Sigmoid colon (tissue), 7 donors: ENCODE results near the gene STOX2. TPM values are rescaled to one million over a fixed set of nuclear protein-coding genes. Genes with fewer than 3 reads are reported as not detected.

Experiments
- DNase-seq: peaks from one replicate; pipeline ENCODE4 v3.0.0-alpha.2; 2019
- H3K27ac ChIP-seq, 4 donors: fragments of 200-600 bp; sonication (generic); one replicate each; pipeline ENCODE4 v1.5.1; 2016 to 2019; ENCODE audit warnings: mild to moderate bottlenecking in 1 of 4
- H3K27me3 ChIP-seq, 3 donors: fragments of 200-600 bp; sonication (generic); one replicate each; pipeline ENCODE4 v1.5.1; 2019; ENCODE audit warnings: mild to moderate bottlenecking in 1 of 3
- H3K36me3 ChIP-seq, 4 donors: fragments of 200-600 bp; sonication (generic); one replicate each; pipeline ENCODE4 v1.5.1; 2016 to 2019
- H3K4me1 ChIP-seq, 4 donors: fragments of 200-600 bp; sonication (generic); one replicate each; pipeline ENCODE4 v1.5.1; 2017 to 2019
- H3K4me3 ChIP-seq, 4 donors: fragments of 200-600 bp; sonication (generic); one replicate each; pipeline ENCODE4 v1.5.1; 2017 to 2019; ENCODE audit warnings: mild to moderate bottlenecking in 2 of 4, moderate library complexity in 1 of 4
- H3K9me3 ChIP-seq, 4 donors: fragments of 200-600 bp in 3 of 4; sonication (generic) in 3 of 4; one replicate each; pipeline versions ENCODE4 v1.5.1 to v1.6.1; 2013 to 2019
- CTCF ChIP-seq, 4 experiments: fragments of 450-650 bp in 3 of 4; fragments of 200-600 bp in 1 of 4; IDR thresholded peaks; one replicate each; pipeline ENCODE4 v1.5.1; 2016 to 2019; ENCODE audit warnings: antibody characterized with exemption in 4 of 4, mild to moderate bottlenecking in 3 of 4, moderate library complexity in 2 of 4
- EP300 ChIP-seq, 4 donors: sonication (generic); formaldehyde crosslinking; IDR thresholded peaks; one replicate each; pipeline ENCODE4 v1.6.1; 2017; ENCODE audit warnings: antibody characterized with exemption in 4 of 4
- POLR2A ChIP-seq, 2 donors: fragments of 450-650 bp; IDR thresholded peaks; one replicate each; pipeline ENCODE4 v1.6.1; 2016; ENCODE audit warnings: antibody characterized with exemption in 2 of 2, mild to moderate bottlenecking in 2 of 2, moderate library complexity in 2 of 2
- POLR2AphosphoS5 ChIP-seq, 4 donors: sonication (generic); formaldehyde crosslinking; IDR thresholded peaks; one replicate each; pipeline ENCODE4 v1.6.1; 2017; ENCODE audit warnings: antibody characterized with exemption in 4 of 4
- WGBS, 2 donors: extraction: QIAGEN DNeasy Blood & Tissue Kit; methylation state at CpG; one replicate each; pipeline ENCODE4 v1.1.7; 2013; 5-methylcytosine and 5-hydroxymethylcytosine counted together
- intact Hi-C: fragments of 100-400 bp; cut with DNase I; formaldehyde crosslinking; loops from one replicate; pipeline ENCODE4 v1.15.1; 2023
- polyA plus RNA-seq, 3 donors: library from polyadenylated mRNA; stranded (reverse); fragments of 200-250 nt; gene quantifications; one replicate each; pipeline ENCODE4 v1.2.3, GENCODE V29; 2013
- total RNA-seq, 4 donors: library from RNA; depleted of rRNA; stranded (reverse); fragments of >200 nt; gene quantifications; one replicate each; pipeline ENCODE4 v1.1.0, GENCODE V29; 2016
- donor health status: healthy with polysubstance abuse.
- donor health status: Bipolar disorder and iron deficiency.
- donor health status: healthy.

Gene STOX2
- total and polyA plus RNA-seq, 7 donors = under 0.01 to 9.6 (median 2.2) TPM

DNA sequence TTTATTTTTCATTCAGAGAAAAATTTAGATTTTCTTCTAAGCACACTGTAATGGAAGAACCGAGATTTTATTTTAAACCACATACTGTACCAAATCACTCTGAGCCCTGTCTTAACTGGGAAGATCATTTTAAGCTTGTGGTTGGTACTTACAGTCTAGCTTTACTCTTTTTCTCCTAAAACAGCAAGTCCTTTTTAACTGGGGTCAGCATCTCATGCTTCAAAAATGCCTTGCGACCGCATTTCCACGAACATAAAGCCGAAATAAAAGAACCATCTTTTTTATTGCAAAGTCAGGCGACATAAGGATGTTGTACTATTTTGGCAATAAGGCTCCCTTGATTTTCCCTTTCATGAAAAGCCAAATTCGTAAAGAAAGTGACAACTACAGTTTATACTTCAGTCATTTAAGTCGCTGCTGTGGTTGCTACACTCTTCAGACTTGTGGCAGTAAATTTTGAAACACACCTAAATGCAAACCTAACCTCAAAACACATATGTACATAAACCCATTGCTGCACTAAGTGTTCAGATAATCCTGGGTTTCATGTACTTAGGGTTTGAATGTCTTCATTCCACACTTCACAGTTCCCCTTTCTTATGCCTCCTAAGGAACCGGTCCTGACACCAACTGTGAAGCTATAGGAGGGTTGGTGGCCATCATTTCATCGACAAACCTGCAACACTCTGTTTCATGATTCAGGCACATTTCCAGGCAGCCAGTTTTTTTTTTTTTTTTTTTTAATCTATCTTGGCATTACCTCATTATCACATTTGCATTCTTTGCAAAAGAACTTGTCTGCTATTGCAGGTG, 3.0 kb downstream of the STOX2 start:
- no peak for DNase-seq
- 70 to 83% methylated on average over 10 of the region's 10 CpGs for WGBS, 2 donors
- Histone ChIP-seq H3K36me3 (no peaks in the 10 kb centered on the region), H3K4me1 (peaks cover 0 to 28% (median 20%) of the 10 kb centered on the region in 4 donors), H3K27ac (no peak overlapping the region), H3K9me3 (no peaks in the 10 kb centered on the region), H3K27me3 (no peaks in the 10 kb centered on the region), H3K4me3 (no peak overlapping the region)
- TF ChIP-seq POLR2A (IDR thresholded peaks at IDR 0.05) = no peak
- TF ChIP-seq CTCF (IDR thresholded peaks at IDR 0.05) = no peak
- TF ChIP-seq POLR2AphosphoS5 (IDR thresholded peaks at IDR 0.05) = no peak
- TF ChIP-seq EP300 (IDR thresholded peaks at IDR 0.05) = no peak
- intact Hi-C loops = loop anchor here (5.0 kb wide), 1 partner anchor 79 kb away; no protein-coding TSS in a partner anchor

DNA sequence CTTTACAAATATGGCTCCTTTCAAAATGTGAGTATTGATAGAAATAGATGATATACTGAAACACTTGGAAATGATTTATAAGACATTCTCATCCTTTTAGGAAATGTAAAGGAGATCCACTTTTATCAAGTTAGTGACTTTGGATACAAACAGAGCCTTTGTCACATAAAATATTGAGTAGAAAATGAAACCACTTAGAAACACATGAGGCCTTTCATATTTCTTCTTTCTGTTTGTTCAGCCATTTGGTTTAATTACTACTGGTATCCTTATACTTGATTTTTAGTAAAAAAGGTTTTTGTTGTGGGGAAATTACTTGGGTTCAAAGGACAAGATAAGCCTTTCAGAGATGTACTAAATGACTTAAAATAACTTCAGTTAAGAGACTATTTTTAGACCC, 4.1 kb downstream of the STOX2 start:
- Histone ChIP-seq H3K4me3 (no peak overlapping the region), H3K27me3 (no peaks in the 10 kb centered on the region), H3K4me1 (peaks cover 0 to 28% (median 20%) of the 10 kb centered on the region in 4 donors), H3K27ac (no peak overlapping the region), H3K36me3 (no peaks in the 10 kb centered on the region), H3K9me3 (no peaks in the 10 kb centered on the region)
- TF ChIP-seq POLR2A (IDR thresholded peaks at IDR 0.05) = no peak
- no peak for TF ChIP-seq CTCF (IDR thresholded peaks at IDR 0.05)
- no peak for TF ChIP-seq POLR2AphosphoS5 (IDR thresholded peaks at IDR 0.05)
- TF ChIP-seq EP300 (IDR thresholded peaks at IDR 0.05) = no peak
- intact Hi-C loops = loop anchor here (5.0 kb wide), 1 partner anchor 78 kb away; no protein-coding TSS in a partner anchor
- DNase-seq = no peak

DNA sequence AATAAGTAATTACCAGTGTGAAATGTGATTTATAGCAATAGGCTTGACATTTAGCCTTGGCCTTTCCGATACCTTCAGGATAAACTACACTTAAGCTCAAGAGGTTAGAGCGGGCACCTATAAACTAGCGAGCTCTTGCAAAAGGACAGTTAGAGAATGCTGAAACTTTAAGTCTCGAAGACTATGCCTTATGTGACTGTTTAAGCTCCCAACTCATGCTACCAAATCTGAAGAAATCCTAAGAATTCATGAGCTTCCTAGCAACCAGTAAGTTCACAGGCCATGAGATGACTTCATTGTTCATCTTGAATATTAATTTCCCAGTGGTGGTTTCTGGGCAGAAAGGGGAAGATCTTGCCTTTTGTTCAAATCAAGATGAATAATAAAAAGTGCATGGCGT, 4.7 kb downstream of the STOX2 start:
- WGBS, 2 donors = 91 to 92% methylated on average over 5 of the region's 5 CpGs
- no peaks in the 10 kb centered on the region for H3K9me3 ChIP-seq
- H3K4me1 ChIP-seq = peaks cover 0 to 24% (median 17%) of the 10 kb centered on the region in 4 donors
- intact Hi-C loops = loop anchor here (5.0 kb wide), 1 partner anchor 78 kb away; no protein-coding TSS in a partner anchor
- H3K27me3 ChIP-seq = no peaks in the 10 kb centered on the region
- H3K36me3 ChIP-seq = no peaks in the 10 kb centered on the region
- no peak for TF ChIP-seq POLR2AphosphoS5 (IDR thresholded peaks at IDR 0.05)
- TF ChIP-seq POLR2A (IDR thresholded peaks at IDR 0.05) = no peak
- no peak overlapping the region for H3K27ac ChIP-seq
- no peak for DNase-seq
- H3K4me3 ChIP-seq = no peak overlapping the region

GRCh38 chr4:183912585-183912984, 7.5 kb downstream of the STOX2 start:
- Histone ChIP-seq H3K4me3 (no peak overlapping the region), H3K27ac (no peak overlapping the region), H3K36me3 (no peaks in the 10 kb centered on the region), H3K4me1 (peaks cover 0 to under 1% (median 0%) of the 10 kb centered on the region in 4 donors), H3K27me3 (no peaks in the 10 kb centered on the region), H3K9me3 (no peaks in the 10 kb centered on the region)
- DNase-seq = no peak
- intact Hi-C loops = no loop called here
- WGBS, 2 donors = 92 to 94% methylated on average over 8 of the region's 8 CpGs
- no peak for TF ChIP-seq EP300 (IDR thresholded peaks at IDR 0.05)
- TF ChIP-seq POLR2A (IDR thresholded peaks at IDR 0.05) = no peak
- TF ChIP-seq CTCF (IDR thresholded peaks at IDR 0.05) = no peak
- TF ChIP-seq POLR2AphosphoS5 (IDR thresholded peaks at IDR 0.05) = no peak

DNA sequence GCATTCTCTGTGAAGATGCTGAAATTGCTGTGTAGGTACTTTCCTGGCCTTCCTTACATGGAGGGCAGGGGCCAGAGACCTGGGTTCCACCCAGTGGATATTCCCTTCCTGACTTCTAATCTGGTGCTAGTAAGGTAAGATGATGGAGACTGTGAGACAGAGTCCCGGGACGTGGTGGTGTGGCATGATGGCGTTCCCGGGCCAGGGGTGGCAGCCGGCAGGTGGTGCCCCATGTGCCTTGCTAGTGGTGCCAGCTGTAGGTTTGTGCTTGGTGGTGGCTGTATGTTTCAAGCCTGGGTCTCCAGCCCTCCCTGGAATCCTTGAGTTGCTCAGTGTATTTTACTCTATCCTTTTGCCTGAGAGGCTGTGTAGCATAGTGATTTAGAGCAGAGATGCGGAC, 10.9 kb downstream of the STOX2 start:
- H3K9me3 ChIP-seq = no peaks in the 10 kb centered on the region
- intact Hi-C loops = no loop called here
- H3K36me3 ChIP-seq = no peaks in the 10 kb centered on the region
- TF ChIP-seq POLR2A (IDR thresholded peaks at IDR 0.05) (no peak), EP300 (IDR thresholded peaks at IDR 0.05) (no peak)
- WGBS, 2 donors = 80 to 82% methylated on average over 6 of the region's 6 CpGs
- no peak for DNase-seq
- no peak overlapping the region for H3K27ac ChIP-seq
- no peaks in the 10 kb centered on the region for H3K4me1 ChIP-seq
- H3K4me3 ChIP-seq = no peak overlapping the region
- H3K27me3 ChIP-seq = no peaks in the 10 kb centered on the region
